ENCODE measurements around the gene SEMA5A.

The SEMA5A gene

DNA sequence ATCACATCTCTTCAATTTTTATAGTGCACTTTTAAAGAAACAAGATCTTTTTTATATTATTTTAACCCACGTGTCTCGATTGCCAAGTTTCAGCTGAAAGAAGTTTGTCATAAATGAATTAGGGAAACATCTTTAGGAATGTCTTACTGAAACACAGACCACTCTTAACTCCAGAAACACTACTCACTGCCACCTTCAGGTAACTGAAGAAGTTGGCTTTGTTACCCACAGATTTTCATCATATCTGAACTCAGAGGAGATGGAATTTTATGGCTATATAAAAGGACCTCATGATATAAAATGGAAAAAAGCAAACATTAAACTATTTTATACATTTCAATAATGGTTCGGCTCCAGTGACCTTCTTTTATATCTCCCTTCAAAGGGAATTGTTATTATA, 158.0 kb downstream of the SEMA5A start:
- Histone ChIP-seq H3K4me1 (ENCODE audit: control insufficient read depth, insufficient read depth, low read length) (no peaks in the 10 kb centered on the region), H3K27ac (ENCODE audit: extremely low read depth, low read depth, low read length) (no peak overlapping the region), H3K9me3 (ENCODE audit: control insufficient read depth, insufficient read depth, low read depth, low read length) (no peaks in the 10 kb centered on the region), H3K4me3 (ENCODE audit: low read depth, low read length) (no peak overlapping the region), H3K36me3 (ENCODE audit: control insufficient read depth in 2 of 2, insufficient read depth in 1 of 2, low read length in 2 of 2) (no peaks in the 10 kb centered on the region)
- TF ChIP-seq ZNF266 (tag by site-specific recombination; IDR thresholded peaks at IDR 0.05; ENCODE audit: low read depth), result no peak
- no peak for TF ChIP-seq SCRT2 (tag by site-specific recombination; IDR thresholded peaks at IDR 0.05)
- TF ChIP-seq, protein P1, sequence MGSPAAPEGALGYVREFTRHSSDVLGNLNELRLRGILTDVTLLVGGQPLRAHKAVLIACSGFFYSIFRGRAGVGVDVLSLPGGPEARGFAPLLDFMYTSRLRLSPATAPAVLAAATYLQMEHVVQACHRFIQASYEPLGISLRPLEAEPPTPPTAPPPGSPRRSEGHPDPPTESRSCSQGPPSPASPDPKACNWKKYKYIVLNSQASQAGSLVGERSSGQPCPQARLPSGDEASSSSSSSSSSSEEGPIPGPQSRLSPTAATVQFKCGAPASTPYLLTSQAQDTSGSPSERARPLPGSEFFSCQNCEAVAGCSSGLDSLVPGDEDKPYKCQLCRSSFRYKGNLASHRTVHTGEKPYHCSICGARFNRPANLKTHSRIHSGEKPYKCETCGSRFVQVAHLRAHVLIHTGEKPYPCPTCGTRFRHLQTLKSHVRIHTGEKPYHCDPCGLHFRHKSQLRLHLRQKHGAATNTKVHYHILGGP (tag by site-specific recombination; IDR thresholded peaks at IDR 0.05), result no peak
- CTCF ChIA-PET, result interaction anchor here (0.7 kb wide), 1 partner anchor 927 kb away, joined by 4 read pairs; no protein-coding TSS in a partner anchor
- POLR2A ChIA-PET, result no interaction called here

DNA sequence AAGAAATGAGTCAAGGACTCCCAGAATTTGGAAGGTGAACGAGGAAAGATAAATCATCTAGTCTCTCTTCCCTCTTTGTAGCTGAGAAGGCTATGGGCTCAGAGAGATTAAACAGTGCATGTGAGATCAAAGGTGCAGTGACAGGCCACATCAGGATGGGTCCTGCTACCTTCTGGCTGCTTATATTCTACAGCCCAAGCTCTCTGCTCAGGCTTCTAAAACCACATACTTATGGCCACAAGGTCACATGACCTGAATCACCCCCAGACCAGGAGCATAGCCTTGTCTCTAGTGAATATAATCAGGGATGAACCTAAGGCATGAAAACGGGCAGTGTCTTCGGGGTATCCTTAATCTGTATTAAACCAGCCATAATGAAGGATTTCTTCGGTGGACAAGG, 158.9 kb downstream of the SEMA5A start:
- H3K9me3 ChIP-seq (ENCODE audit: control insufficient read depth, insufficient read depth, low read depth, low read length), result no peaks in the 10 kb centered on the region
- no peaks in the 10 kb centered on the region for H3K4me1 ChIP-seq (ENCODE audit: control insufficient read depth, insufficient read depth, low read length)
- H3K27ac ChIP-seq (ENCODE audit: extremely low read depth, low read depth, low read length), result no peak overlapping the region
- no peak for TF ChIP-seq ZNF510 (tag by site-specific recombination; IDR thresholded peaks at IDR 0.05; ENCODE audit: insufficient replicate concordance)
- TF ChIP-seq ZNF664 (tag by site-specific recombination; IDR thresholded peaks at IDR 0.05), result no peak
- TF ChIP-seq ZNF366 (tag by site-specific recombination; conservative IDR thresholded peaks at IDR 0.05), result no peak
- TF ChIP-seq BCL11B (tag by site-specific recombination; IDR thresholded peaks at IDR 0.05; ENCODE audit: low read depth), result no peak
- no peak for TF ChIP-seq IKZF3 (tag by site-specific recombination; IDR thresholded peaks at IDR 0.05)
- TF ChIP-seq ZFP41 (tag by site-specific recombination; IDR thresholded peaks at IDR 0.05; ENCODE audit: borderline replicate concordance), result no peak
- TF ChIP-seq ZNF843 (tag by site-specific recombination; IDR thresholded peaks at IDR 0.05), result no peak
- TF ChIP-seq ZNF529 (tag by site-specific recombination; IDR thresholded peaks at IDR 0.05; ENCODE audit: insufficient replicate concordance), result no peak
- no peak for TF ChIP-seq ZNF274 (IDR thresholded peaks at IDR 0.05; ENCODE audit: low read length)
- TF ChIP-seq ZNF274 (tag by site-specific recombination; IDR thresholded peaks at IDR 0.05; ENCODE audit: borderline replicate concordance), result no peak
- POLR2A ChIA-PET, result no interaction called here
- H3K4me3 ChIP-seq (ENCODE audit: low read depth, low read length), result no peak overlapping the region
- no peaks in the 10 kb centered on the region for H3K36me3 ChIP-seq (ENCODE audit: control insufficient read depth in 2 of 2, insufficient read depth in 1 of 2, low read length in 2 of 2)
- CTCF ChIA-PET, result interaction anchor here (0.9 to 1.0 kb wide), 2 partner anchors 25 to 156 kb away, joined by 4 read pairs; no protein-coding TSS in a partner anchor

DNA sequence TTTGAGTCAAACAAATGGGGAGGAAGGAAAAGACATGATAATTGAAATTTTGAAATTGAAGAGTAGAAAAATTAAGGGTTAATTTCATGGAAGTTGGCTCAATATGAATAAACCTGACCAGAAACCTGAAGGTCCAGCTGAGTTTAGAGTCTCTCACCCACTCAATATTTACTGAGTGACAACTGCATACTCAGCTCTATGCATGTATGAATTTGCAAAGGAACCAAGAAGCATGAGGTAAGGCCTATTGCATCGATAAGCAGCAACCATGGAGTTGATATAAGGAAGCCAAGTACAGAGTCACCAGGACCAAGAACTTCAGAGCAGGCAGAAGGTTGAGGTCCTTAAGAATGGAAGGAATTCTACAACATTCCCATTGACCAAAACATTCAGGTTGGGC, 163.4 kb downstream of the SEMA5A start:
- Histone ChIP-seq H3K4me1 (ENCODE audit: control insufficient read depth, insufficient read depth, low read length) (no peaks in the 10 kb centered on the region), H3K4me3 (ENCODE audit: low read depth, low read length) (no peak overlapping the region), H3K9me3 (ENCODE audit: control insufficient read depth, insufficient read depth, low read depth, low read length) (no peaks in the 10 kb centered on the region), H3K36me3 (ENCODE audit: control insufficient read depth in 2 of 2, insufficient read depth in 1 of 2, low read length in 2 of 2) (no peaks in the 10 kb centered on the region), H3K27ac (ENCODE audit: extremely low read depth, low read depth, low read length) (no peak overlapping the region)
- POLR2A ChIA-PET, result no interaction called here
- CTCF ChIA-PET, result no interaction called here
- TF ChIP-seq SCRT1 (tag by site-specific recombination; IDR thresholded peaks at IDR 0.05; ENCODE audit: borderline replicate concordance) (no peak), ZNF311 (tag by site-specific recombination; IDR thresholded peaks at IDR 0.05; ENCODE audit: borderline replicate concordance) (no peak), ZNF394 (tag by site-specific recombination; IDR thresholded peaks at IDR 0.05; ENCODE audit: borderline replicate concordance) (no peak)
- TF ChIP-seq, protein P2, sequence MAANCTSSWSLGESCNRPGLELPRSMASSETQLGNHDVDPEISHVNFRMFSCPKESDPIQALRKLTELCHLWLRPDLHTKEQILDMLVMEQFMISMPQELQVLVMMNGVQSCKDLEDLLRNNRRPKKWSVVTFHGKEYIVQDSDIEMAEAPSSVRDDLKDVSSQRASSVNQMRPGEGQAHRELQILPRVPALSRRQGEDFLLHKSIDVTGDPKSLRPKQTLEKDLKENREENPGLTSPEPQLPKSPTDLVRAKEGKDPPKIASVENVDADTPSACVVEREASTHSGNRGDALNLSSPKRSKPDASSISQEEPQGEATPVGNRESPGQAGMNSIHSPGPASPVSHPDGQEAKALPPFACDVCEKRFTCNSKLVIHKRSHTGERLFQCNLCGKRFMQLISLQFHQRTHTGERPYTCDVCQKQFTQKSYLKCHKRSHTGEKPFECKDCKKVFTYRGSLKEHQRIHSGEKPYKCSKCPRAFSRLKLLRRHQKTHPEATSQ (tag by site-specific recombination; IDR thresholded peaks at IDR 0.05), result no peak
- TF ChIP-seq, protein P3, sequence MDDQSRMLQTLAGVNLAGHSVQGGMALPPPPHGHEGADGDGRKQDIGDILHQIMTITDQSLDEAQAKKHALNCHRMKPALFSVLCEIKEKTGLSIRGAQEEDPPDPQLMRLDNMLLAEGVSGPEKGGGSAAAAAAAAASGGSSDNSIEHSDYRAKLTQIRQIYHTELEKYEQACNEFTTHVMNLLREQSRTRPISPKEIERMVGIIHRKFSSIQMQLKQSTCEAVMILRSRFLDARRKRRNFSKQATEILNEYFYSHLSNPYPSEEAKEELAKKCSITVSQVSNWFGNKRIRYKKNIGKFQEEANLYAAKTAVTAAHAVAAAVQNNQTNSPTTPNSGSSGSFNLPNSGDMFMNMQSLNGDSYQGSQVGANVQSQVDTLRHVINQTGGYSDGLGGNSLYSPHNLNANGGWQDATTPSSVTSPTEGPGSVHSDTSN (CRISPR knock-in tag; IDR thresholded peaks at IDR 0.05), result no peak
- TF ChIP-seq, protein P4, sequence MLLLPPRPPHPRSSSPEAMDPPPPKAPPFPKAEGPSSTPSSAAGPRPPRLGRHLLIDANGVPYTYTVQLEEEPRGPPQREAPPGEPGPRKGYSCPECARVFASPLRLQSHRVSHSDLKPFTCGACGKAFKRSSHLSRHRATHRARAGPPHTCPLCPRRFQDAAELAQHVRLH (tag by site-specific recombination; IDR thresholded peaks at IDR 0.05), result no peak
- TF ChIP-seq, protein P5, sequence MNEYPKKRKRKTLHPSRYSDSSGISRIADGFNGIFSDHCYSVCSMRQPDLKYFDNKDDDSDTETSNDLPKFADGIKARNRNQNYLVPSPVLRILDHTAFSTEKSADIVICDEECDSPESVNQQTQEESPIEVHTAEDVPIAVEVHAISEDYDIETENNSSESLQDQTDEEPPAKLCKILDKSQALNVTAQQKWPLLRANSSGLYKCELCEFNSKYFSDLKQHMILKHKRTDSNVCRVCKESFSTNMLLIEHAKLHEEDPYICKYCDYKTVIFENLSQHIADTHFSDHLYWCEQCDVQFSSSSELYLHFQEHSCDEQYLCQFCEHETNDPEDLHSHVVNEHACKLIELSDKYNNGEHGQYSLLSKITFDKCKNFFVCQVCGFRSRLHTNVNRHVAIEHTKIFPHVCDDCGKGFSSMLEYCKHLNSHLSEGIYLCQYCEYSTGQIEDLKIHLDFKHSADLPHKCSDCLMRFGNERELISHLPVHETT (tag by site-specific recombination; IDR thresholded peaks at IDR 0.05), result no peak
